Measurements from ENCODE around the gene CAST.
"Not testable (repeated sequence)": the region's sequence is repeated elsewhere in the genome, so short reads cannot be mapped to it uniquely, and the experiment has no call there.

Gene CAST

DNA sequence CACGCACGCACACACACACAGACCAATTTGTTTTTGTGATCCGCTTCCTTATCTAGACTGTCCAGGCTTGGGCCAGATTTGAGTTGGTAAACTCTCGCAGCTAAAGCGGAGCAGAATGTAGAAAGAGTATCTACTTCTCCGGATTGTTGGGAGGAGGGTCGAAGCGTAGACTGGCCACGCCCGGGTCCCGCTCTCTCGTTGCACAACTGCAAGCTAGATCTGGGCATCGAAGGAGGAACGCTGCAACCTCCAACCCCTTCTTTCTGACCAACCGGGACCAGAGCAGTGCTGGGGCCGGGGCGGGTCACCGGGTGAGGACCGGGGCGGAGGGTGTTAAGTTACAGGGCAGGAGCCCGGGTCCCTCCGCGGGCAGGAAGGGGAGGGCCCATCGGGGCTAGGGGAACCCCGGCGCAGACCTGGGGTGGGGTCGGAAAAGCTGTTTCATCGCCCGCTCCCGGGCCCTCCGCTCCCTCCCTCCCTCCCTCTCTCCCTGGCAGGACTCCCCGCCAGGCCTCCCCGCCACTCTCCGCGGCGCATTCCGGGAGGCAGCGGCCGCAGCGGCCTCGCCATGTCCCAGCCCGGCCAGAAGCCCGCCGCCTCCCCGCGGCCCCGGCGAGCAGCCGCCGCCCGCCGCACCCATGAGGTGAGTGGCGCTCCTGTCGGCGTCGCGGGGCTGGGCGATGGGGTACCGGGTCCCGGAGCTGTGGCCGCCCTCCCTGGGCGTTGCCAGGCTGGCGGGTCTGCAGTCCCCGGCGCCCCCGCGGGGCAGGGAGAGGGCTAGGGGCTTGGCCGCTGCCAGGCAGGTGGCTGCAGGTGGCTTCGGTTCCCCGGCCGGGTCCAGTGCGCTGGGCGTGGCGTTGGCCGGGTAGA, at the start of gene CAST:
Gene CAST (plus strand): TSS at position 522 of the 870 bp plus-strand sequence. CDS start 47 bp downstream, at position 569.
- DNase-seq: peak; percentile 42

DNA sequence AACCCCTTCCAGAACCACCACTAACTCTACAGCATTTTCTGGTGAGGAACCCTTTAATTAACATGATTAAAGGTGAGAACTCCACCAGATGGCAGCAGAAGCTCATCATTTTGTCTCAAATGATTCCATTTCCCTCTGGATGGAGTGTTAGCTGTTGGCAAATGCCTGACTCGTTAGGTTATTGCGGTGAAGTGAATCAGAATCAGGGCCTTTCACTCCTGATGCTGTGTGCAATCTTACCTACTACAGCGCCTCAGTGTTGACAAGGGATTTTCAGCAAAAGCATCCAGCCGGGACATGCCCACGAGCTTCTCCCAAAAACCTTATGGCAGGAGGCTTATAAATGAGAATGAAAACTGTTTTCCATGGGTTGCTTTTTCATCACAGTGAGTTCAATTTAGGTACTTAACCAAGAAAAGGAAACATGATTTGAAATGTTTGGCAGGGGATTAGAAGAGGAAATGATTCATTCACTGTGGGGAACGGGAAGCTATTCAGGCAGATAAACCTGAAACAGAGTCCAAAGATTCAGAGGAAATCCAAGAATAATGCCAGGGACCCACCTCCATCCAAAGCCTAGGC, 48.0 kb upstream of the CAST start:
- peak; percentile 65 for DNase-seq

DNA sequence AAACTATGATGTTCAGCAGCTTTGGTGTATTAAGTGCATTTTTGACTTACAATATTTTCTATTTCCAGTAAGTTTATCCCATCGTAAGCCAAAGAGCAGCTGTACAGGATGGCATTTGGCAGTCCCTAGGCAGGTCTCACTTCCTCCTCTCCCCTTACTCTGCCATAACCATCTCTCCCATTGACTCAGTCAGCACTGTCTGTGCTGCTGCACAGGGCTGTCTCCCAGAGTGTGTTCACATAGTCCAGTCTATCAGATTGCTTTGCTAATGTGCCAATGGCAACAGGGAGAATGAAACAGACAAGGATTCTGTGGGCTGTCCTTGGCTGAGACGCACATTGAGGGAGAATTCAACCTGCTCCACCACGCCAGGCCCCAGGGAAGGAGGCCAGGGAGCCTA, 47.0 kb upstream of the CAST start:
- DNase-seq: no peak

- no peak for DNase-seq
Measured at GRCh38 chr5:96616801-96617200, 45.4 kb upstream of the CAST start.

DNA sequence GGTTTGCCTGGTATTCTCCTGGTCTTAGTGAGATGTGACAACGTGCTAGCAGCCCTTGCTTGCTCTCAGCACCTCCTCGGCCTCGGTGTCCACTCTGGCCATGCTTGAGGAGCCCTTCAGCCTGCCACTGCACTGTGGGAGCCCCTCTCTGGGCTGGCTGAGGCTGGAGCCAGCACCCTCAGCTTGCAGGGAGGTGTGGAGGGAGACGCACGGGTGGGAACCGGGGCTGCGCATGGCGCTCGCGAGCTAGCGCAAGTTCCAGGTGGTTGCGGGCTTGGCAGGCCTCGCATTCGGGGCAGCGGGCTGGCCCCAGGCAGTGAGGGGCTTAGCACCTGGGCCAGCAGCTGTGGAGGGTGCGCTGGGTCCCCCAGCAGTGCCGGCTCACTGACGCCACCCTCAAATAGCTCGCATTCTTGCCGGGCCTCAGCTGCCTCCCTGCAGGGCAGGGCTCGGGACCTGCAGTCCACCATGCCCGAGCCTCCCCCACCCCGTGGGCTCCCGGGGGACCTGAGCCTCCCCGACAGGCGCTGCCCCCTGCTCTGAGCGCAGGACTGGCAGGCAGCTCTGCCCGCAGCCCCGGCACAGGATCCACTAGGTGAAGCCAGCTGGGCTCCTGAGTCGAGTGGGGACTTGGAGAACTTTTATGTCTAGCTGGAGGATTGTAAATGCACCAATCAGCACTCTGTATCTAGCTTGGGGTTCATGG, 43.7 kb upstream of the CAST start:
- DNase-seq: not testable (repeated sequence)

DNA sequence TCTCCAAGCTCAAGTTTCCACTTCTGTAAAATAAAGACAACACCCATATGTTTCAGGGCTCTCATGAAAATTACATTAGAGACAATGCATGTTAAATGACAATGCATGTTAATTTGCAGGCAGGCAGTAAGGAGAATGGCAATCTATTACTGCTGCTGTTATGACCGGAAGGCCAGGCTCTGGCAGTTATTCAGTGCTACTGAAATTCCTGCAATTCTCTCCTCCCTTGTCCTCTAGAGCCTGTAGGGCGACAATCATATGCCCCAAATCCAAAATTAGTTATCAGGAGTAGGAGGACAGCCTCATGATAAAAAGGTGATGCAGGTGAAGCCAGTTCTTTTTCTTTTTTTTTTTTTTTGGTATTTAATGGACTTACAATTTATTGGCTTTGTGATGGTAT, 42.2 kb upstream of the CAST start:
- DNase-seq: no peak

- peak; percentile 33 for DNase-seq
Measured at GRCh38 chr5:96624596-96624995, 37.6 kb upstream of the CAST start.

DNA sequence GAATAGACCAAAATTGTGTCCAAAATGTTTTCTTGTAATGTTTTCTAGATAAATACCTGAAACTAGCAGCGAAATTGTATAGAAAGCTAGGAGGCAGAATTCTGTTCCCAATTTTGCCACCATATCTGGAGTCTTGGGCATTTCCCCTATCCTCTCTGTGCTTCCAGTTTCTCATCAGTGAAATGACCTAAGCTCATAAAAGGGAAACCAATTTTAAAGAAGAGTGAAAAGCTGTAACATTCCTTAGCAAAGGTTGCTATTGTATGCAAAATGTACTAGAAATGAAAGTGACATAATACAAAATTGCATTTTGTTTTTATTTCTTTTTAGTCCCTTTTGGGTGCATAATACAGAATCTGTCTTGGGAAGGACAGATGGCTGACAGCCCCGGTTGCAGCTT, 36.8 kb upstream of the CAST start:
- no peak for DNase-seq

DNA sequence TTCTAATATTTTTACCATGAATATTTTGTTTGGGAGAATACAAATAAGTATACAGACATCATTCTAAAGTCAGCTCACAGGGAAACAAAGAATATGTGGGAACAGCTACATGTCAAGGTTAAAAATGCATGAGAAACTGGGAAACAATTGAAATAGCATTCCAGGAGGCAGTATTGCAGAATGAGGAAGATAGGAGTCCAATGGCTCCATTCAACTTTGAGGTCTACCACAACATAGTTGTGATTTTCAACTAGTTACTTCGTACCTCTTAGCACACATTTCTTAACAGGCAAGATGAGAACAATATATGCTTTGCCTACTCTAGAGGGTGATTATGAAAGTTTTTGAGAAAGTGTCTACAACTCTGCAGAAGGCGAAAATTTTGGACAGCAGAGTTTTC, 35.2 kb upstream of the CAST start:
- no peak for DNase-seq

DNA sequence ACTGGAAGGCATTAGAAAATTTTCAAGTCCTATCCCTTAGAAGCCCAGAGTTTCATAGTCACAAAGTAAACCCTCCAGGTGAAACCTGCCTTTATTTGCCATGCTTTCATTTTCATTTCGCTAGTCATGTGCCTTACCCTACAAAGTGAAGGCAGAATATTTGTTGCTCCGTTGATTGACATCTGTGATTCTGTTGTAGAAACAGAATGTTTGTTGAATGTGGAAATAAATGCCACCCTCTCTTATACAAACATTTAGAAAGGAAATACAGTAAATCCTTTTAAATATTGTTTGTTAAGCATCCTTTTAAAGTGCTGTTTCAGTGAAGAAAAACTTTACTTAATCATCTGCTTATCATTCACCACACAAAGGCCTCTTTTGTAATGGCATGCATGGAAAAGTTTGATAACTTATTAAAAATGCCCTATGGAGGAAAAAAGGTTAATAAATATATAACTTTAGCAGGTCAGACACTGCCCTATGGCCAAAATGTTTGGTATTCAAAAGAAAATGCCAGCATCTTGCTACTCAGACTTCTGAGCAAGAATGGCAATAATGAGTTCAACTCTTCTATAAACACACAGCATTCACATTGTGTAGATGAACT, 34.3 kb upstream of the CAST start:
- DNase-seq: no peak

DNA sequence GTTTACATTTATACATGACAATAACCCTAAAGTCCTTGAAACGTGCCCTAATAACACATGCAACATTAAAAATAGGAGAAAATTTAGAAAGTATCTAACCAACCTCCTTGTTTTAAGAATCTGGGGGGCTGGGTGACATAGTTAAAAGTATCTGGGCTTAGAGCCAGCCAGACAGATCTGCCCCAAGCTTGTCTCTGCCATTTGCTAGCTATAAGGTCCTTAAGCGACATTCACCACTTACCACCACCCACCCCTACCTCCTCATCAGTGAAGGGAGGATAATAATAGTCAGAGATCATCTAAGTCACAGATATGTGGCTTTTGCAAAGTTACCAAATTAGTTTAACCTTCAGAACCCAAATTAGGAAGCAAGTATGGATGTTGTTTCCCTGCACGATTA, 33.8 kb upstream of the CAST start:
- no peak for DNase-seq

DNA sequence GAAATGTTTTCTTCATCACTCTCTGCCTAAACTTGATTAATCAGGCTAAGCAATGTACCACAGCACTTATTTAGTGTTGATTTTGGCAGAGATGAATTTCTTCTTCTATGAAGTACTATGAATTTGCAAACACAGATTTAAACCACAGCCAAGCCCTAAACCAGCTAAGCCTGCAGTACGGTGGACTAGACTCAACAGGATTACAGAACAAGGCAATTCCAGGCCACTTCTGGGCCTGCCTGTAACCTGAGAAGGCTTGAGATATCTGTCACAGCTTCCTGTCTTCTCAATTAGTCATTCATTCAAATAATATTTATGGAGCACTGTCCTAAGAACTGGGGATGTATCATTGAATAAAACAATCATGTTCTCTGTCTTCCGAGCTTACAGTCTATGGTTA, 32.4 kb upstream of the CAST start:
- DNase-seq: peak; percentile 87

DNA sequence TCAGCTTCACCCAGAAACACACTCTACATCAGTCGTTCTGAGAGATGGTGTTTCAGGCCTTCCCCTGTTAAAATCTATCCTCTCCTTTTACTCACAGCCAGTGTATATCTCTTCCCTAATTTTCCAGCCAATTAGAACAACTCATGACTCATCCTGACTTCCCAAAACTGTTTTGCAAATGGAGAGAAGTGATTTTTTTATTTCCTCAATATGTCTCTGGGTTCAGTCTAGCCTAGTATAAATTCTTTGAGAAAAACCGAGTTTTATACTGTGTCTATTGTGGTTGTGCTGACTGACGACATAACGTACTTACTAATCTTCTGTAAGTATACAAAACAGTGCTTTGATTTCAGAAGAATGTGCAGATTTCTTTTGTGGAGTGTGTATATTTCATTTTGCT, 28.4 kb upstream of the CAST start:
- DNase-seq: no peak

DNA sequence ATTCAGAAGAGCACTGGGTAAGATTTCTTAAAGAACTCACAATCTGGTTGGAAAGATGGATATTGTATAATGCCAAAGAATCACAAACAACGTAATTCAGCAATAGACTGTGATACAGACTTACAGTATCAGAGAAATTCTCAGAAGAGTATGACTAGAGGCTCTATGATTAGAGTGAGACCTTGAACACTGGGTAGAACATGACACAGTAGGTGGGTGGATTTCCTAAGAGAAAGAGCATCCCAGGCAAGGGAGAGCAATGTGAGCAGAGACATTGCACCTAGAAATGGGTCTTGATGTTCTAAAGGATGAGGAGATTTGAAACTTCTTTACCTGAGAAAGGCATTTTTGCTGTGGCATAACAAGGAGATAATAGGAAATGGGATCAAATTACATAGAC, 27.3 kb upstream of the CAST start:
- DNase-seq: no peak

GRCh38 chr5:96636046-96636445, 26.1 kb upstream of the CAST start:
- DNase-seq: no peak

- no peak for DNase-seq
Measured at GRCh38 chr5:96636594-96636993, 25.6 kb upstream of the CAST start.

GRCh38 chr5:96637196-96637595, 25.0 kb upstream of the CAST start:
- DNase-seq: no peak

- DNase-seq: no peak
Measured at GRCh38 chr5:96638561-96638960, 23.6 kb upstream of the CAST start.

GRCh38 chr5:96640696-96641095, 21.5 kb upstream of the CAST start:
- DNase-seq: no peak

DNA sequence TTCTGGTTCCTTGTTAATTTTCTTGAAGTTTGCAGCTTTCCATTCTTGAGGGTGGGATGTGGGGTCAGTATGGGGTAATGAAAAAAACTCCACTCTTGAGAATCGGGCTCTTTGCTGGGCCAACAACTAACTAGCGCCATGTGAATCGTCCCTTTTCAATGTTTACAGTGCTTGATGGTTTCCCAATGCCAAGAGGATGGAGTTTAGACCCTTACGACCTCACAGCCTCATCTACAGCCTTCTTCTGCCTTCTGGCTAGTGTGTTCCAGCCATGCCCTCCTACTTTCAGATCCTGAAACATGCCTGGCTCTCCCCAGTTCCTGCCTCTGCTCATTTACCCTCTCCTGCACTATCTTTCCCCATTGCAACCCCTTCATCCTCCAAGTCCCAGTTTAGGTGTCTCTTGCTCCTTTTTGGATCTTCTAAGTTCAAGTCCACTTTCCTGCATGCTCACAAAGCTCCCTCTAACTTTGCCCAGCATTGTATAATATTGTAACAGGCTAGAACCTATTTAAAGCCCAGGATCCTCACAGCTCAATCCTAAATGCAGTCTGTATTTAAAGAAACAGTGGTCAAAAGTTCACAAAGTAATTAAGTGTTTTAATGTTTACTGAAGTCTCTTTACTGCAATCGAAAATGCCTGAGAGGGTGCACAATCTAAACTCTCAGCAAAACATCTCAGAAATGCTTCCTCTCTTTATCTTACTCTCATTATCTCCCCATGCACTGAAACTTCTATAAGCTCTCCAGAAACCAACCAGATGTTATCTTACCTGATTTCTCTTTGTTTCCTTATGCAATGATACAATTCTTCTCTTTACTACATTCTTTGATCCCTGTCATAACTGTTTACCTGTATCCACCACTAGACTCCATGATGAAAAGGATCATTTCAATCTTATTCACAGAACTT, 20.6 kb upstream of the CAST start:
- no peak for DNase-seq

DNA sequence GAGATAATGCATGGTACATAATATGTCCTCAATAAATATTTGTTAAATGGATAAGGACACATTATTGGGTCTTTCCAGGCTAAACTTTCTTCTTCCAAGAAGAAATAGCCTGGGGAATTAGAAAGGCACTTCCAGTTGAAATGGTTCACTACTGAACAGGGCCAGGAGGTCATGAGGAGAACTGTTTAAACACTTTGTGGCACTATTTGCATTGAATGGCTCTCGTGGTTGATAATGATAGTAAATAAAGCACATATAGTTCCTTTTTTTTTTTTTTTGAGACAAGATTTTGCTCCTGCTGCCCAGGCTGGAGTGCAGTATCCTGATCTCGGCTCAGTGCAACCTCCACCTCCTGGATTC, 19.9 kb upstream of the CAST start:
- DNase-seq: no peak

GRCh38 chr5:96645091-96645490, 17.1 kb upstream of the CAST start:
- no peak for DNase-seq

GRCh38 chr5:96648023-96648422, 14.2 kb upstream of the CAST start:
- DNase-seq: no peak

All from NCI-H2029 (cell line).